KOPT-K1 (cell line): ENCODE measurements around the gene KCNH2.
"Not testable (repeated sequence)": the region's sequence is repeated elsewhere in the genome, so short reads cannot be mapped to it uniquely, and the experiment has no call there.

Experiments
- H3K27ac ChIP-seq: fragments of 200-600 bp; sonication (generic); 2 replicates; pipeline ENCODE4 v1.5.1; 2016; ENCODE audit warnings: antibody characterized with exemption, mild to moderate bottlenecking, low read depth, low read length; ENCODE audit not compliant: poor library complexity, severe bottlenecking
- H3K36me3 ChIP-seq: fragments of 200-600 bp; sonication (generic); 2 replicates; pipeline ENCODE4 v1.5.1; 2017; ENCODE audit warnings: antibody characterized with exemption, mild to moderate bottlenecking, low read length, moderate library complexity; ENCODE audit not compliant: insufficient read depth
- H3K9me3 ChIP-seq: fragments of 200-600 bp; sonication (generic); 2 replicates; pipeline ENCODE4 v1.5.1; 2017; ENCODE audit warnings: antibody characterized with exemption, low read length, mild to moderate bottlenecking; ENCODE audit not compliant: insufficient read depth, poor library complexity, severe bottlenecking

The KCNH2 gene, protein sequence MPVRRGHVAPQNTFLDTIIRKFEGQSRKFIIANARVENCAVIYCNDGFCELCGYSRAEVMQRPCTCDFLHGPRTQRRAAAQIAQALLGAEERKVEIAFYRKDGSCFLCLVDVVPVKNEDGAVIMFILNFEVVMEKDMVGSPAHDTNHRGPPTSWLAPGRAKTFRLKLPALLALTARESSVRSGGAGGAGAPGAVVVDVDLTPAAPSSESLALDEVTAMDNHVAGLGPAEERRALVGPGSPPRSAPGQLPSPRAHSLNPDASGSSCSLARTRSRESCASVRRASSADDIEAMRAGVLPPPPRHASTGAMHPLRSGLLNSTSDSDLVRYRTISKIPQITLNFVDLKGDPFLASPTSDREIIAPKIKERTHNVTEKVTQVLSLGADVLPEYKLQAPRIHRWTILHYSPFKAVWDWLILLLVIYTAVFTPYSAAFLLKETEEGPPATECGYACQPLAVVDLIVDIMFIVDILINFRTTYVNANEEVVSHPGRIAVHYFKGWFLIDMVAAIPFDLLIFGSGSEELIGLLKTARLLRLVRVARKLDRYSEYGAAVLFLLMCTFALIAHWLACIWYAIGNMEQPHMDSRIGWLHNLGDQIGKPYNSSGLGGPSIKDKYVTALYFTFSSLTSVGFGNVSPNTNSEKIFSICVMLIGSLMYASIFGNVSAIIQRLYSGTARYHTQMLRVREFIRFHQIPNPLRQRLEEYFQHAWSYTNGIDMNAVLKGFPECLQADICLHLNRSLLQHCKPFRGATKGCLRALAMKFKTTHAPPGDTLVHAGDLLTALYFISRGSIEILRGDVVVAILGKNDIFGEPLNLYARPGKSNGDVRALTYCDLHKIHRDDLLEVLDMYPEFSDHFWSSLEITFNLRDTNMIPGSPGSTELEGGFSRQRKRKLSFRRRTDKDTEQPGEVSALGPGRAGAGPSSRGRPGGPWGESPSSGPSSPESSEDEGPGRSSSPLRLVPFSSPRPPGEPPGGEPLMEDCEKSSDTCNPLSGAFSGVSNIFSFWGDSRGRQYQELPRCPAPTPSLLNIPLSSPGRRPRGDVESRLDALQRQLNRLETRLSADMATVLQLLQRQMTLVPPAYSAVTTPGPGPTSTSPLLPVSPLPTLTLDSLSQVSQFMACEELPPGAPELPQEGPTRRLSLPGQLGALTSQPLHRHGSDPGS

DNA sequence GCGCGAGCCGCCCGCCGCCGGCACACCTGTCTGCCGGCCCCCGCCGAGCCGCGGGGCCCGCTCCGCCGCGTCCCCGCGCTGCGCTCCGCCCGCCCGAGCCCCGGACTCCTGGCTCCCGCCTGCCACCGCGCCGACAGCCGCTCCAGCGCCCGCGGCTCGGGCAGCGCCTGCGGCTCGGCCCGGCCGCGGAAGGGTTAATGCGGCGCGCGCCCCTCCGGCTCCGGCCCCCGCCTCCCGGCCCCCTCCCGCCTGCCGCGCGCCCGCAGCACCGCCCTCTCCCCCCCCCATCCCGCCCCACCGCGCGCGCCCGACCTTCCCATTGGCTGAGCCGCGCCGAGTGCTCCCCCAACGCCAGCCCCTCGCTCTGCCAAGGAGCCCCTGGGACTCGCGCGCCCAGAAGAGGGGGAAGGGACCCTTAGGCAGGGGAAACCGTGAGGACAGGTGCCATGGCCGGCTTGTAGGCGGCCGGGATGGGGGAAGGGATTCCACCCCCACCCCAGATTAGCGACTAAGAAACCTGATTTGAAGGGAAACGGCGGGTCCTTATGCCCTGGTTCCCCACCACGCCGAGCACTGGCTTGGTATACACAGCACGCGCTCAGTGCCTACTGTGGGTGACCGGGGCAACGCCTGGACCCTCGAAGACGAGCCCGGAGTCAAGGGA lies at the start of gene KCNH2:
TSS of gene KCNH2 (minus strand) at position 196 of the 664 bp plus-strand sequence. CDS start 408 bp downstream, outside the sequence.
- H3K27ac ChIP-seq: no peak within 1 kb of the TSS
- no peaks in the 10 kb centered on the region for H3K36me3 ChIP-seq
- no peaks in the 10 kb centered on the region for H3K9me3 ChIP-seq

DNA sequence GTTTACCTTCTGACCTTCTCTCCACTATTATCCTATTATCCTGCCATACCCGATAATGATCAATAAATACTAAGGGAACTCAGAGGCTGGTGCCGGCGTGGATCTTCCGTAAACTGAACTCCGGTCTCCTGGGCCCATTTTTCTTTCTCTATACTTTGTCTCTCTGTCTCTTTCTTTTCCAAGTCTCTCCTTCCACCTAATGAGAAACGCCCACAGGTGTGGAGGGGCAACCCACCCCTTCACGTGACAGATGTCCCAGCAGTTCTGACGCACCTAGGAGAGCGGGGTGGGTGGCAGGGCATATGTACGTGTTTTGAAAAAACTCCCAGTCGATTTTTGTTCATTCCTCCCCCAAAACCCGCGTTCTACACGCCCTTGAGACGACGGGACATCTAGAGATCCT lies 49.6 kb upstream of the KCNH2 start:
- H3K9me3 ChIP-seq: not testable (repeated sequence)
- Histone ChIP-seq H3K27ac (peak overlapping the region; percentile 64), H3K36me3 (peaks cover 14% of the 10 kb centered on the region; the same call in 1 of the 2 replicates)

DNA sequence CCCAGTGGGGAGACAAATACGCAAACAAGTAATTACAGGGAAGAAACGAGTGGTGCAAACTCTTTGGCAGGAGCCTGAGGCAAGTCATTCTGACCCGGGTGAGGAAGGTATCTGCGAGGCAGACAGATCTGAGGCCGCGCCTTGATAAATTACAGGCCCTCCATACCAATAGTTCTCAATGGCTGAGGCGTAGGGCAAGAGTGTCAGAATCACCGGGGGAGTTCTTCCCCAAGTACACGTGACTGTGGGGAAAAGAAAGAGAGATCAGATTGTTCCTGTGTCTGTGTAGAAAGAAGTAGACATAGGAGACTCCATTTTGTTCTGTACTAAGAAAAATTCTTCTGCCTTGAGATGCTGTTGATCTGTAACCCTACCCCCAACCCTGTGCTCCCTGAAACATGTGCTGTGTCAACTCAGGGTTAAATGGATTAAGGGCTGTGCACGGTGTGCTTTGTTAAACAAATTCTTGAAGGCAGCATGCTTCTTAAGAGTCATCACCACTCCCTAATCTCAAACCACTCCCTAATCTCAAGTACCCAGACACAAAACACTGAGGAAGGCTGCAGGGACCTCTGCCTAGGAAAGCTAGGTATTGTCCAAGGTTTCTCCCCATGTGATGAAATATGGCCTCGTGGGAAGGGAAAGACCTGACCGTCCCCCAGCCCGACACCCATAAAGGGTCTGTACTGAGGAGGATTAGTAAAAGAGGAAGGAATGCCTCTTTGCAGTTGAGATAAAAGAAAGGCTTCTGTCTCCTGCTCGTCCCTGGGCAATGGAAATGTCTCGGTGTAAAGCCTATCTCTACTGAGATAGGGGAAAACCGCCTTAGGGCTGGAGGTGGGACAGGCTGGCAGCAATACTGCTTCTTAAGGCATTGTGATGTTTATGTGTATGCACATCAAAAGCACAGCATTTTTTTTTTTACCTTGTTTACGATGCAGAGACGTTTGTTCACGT lies 48.9 kb upstream of the KCNH2 start:
- not testable (repeated sequence) for H3K9me3 ChIP-seq, H3K36me3 ChIP-seq, H3K27ac ChIP-seq

DNA sequence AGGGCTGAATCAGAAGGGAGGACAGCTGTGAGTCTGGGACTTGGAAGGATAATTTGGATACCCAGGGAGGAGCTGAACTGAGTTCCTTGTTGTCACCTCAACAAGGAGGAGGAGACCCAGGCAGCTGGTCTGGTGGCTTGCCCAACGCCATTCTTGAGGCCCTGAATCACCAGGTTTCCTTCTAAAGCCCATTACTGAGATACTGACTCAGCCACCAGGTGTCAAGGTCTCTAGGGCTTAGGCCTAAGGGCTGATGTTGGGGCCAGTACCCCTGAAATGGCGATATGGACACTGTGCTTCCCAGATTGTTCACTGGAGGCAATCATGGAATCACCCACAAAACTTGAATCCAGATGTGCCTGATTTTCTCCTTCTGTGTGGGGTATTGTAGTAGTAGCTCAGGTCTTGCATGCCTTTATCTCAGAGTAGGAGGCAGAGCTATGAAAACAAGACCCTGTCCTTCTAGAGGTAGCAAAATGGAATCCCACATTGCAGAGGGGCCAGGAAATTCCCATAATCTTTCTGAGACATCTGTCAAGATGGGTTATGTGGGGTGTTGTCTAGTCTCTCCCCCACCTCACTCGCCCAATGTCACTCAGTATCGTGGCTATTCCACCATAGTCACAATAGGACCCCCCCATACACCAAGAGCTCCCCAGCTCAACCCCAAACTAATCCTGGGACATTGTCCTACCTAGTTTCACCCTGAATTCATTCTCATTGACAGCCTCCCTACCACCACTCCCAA lies 48.0 kb upstream of the KCNH2 start:
- no peaks in the 10 kb centered on the region for H3K9me3 ChIP-seq
- H3K27ac ChIP-seq: no peak overlapping the region
- H3K36me3 ChIP-seq: 0 out of 2 replicates have a peak, but pooled peaks cover 2% of the 10 kb centered on the region

DNA sequence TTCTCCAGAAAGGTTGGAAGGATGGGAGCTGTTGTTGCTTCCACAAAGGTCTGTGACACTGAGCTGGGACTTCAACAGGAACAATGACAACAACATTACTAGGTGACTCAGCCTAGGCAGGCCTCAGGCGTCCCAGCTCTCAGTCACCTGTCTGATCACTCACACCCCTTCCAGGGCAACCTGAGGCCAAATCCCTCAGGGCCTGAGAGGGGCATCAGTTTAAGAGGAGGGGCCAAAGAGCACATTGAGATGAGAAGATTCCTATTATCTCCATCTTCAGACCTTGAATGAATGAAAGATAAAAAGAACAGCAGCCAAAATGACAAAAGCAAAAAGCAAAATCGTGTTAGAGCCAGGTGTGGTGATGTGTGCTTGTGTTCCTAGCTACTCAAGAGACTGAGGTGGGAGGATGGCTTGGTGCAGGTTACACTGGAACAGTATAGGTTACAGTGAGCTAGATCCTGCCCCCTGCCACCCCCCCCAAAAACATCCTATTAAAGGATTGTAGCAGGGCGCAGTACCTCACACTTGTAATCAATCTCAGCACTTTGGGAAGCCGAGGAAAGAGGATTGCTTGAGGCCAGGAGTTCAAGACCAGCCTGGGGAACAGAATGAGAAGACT lies 46.4 kb upstream of the KCNH2 start, which contains the start of gene ATG9B:
TSS of gene ATG9B (minus strand) at position 60 of the 622 bp plus-strand sequence. CDS start 71 bp downstream, outside the sequence.
- no peak within 1 kb of the TSS for H3K27ac ChIP-seq
- no peaks in the 10 kb centered on the region for H3K36me3 ChIP-seq
- H3K9me3 ChIP-seq: no peaks in the 10 kb centered on the region

DNA sequence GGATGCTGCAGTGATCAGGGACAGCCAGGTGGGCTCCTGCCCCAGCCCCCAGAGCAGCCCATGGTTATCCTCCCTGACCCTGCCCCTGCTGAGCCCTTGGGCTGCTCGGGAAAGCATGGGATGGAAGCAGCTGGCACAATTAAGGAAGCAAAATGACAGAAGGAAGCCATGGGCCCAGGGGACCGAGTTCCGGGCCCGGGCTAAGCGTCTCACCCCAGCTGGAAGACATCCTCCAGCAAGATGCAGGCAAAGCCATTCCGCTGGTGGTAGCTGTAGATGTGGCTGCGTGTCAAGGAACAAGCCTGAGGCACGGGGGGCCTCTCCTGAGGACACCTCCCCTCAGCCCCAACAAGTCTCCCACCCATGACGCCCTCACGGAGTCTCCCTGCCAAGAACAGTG lies 45.1 kb upstream of the KCNH2 start:
- Histone ChIP-seq H3K9me3 (no peaks in the 10 kb centered on the region), H3K27ac (no peak overlapping the region), H3K36me3 (no peaks in the 10 kb centered on the region)

DNA sequence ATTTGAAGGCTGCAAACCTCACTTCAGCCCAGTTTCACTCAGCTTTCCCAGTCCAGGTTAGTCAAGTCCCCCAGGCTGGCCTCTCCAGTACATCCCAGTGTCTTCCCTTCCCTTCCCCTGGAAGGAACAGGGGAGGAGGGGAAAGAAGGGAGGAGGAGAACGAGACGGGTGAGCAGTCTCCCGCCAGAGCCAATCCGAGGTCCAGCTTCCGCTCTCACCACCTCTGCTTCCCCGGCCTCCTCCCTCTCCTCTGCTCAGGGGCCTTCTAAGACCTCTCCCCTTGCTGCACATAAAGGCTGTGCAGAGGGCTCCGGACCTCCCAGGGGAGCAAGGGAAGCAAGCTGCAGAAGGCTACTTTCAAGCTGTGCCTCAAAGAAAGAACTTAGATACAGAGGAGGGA lies 42.1 kb upstream of the KCNH2 start:
- Histone ChIP-seq H3K27ac (no peak overlapping the region), H3K36me3 (no peaks in the 10 kb centered on the region), H3K9me3 (no peaks in the 10 kb centered on the region)

DNA sequence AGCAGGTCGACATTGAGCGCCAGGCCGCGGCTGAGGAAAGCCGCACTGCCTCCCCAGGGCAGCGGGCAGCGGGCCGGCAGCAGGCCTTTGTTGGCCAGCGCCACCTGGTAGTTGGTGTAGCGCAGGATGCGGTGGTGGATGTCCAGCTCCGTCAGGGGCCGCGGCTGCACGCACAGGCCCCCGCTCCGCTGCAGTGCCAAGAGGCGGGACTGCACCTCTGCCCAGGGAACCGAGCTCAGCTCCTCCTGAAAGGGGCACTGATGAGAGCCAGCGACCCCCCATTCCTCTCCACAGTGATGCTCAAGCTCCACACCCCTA lies 41.0 kb upstream of the KCNH2 start:
- no peaks in the 10 kb centered on the region for H3K9me3 ChIP-seq
- no peak overlapping the region for H3K27ac ChIP-seq

DNA sequence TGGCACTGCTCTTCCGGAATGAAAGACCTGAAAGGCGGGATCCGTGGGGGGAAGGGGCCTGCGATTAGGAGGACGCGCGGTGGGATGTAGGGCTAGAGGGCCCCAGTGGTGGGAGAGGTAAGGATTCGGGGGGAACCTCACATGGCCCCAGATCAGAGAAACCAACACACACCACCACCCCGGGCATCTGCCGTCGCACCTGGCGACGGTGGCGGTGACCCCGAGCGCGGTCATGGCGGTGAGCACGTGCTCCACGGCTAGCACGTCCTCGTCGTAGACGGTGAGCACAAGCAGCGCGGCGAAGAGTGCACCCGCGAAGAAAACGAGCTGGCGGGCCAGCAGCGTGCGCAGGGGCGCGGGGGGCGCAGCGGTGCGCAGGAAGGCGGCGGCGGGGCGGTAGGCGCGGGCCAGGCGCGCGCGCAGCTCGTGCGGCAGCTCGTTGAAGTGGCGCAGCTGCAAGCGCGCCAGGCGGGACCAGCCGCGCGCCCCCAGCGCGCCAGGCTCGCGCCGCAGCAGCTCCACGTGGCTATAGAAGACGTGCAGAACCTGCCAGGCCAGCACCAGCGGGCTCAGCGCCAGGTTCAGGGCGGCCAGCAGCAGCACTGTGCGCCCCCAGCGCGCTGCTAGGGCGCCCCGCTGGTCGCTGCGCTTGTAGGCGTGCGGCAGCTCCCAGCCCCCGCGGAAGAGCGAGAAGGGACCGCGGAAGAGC lies 40.5 kb upstream of the KCNH2 start:
- Histone ChIP-seq H3K9me3 (no peaks in the 10 kb centered on the region), H3K27ac (peak overlapping the region; percentile 11), H3K36me3 (no peaks in the 10 kb centered on the region)

More for the DNA sequence above, 41.0 kb upstream of the KCNH2 start:
- H3K36me3 ChIP-seq: no peaks in the 10 kb centered on the region

DNA sequence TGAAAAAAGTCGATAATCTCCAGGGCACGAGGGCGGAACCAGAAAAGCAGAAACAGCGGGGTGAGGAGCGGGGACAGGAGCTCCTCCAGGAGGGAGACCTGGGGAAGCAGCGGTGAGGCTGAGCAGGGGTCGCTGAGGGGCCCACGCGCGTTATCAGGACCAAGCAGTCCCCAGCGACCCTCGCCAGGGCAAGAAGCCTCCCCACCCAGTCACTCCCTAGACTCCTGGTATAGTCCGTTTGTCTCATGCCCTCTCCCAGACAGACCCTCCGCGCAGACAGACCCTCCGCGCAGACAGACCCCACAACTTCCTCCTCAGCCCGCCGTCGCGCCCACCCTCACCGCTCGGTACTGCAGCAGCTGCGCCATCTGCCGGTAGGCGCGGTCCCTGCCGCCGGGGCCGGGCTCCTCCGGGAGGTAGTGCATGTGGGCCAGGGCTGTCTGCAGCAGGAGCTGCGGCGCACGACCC lies 39.9 kb upstream of the KCNH2 start:
- Histone ChIP-seq H3K27ac (no peak overlapping the region), H3K9me3 (no peaks in the 10 kb centered on the region)

DNA sequence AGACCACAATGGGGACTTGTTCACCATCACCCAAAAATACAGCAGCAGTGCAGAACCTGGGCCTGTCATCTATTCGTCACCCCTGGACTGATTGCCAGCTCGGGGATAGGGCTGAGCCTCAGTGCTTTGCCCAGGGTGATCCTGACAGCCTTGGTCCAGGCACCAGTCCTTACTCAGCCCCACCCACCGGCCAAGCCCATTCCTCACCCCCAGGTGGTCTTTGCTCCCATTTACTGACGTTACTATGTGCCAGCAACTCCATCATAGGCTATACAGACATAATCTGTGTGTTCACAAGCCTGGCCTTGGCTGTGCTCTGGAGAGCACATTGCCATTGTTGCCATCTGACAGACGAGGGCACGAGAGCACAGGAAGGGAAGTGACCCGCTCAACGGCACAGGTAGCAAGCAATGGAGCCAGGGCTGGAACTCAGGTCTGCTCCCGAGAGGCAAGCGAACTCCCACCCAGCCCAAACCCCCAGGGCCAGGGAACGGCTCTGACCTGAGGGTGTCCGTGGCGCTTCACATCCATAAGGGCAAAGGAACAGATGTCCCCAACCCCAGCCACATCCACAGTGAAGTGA lies 39.3 kb upstream of the KCNH2 start:
- Histone ChIP-seq H3K9me3 (no peaks in the 10 kb centered on the region), H3K36me3 (no peaks in the 10 kb centered on the region), H3K27ac (no peak overlapping the region)

More for the DNA sequence above, 39.9 kb upstream of the KCNH2 start:
- H3K36me3 ChIP-seq: no peaks in the 10 kb centered on the region

DNA sequence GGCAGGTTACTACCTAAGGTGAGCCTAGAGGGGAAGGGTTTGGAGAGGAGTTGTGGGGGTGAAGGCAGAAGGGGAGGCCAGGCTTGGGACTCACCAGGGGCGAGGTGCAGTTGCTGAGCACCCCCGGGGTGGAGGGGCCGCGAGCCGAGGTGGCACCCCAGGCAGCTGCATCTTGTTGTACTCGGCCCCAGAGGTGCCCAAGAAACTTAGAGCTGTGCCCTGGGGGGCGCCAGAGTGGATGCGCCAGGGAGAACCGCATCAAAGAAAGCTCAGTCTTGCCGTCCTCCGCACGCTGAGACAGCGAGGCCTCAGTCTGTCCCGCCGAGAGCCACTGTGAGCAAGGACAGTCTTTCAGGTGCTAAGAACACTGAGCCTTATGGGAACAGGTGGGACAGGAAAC lies 38.8 kb upstream of the KCNH2 start:
- no peaks in the 10 kb centered on the region for H3K36me3 ChIP-seq
- no peaks in the 10 kb centered on the region for H3K9me3 ChIP-seq
- H3K27ac ChIP-seq: no peak overlapping the region
